Brain pericyte (primary cell): ENCODE data around the gene HAO2.
"Not testable (repeated sequence)": the region's sequence is repeated elsewhere in the genome, so short reads cannot be mapped to it uniquely, and the experiment has no call there.

ENCODE experiments used
- DNase-seq: peaks from one replicate; pipeline ENCODE4 v3.0.0-alpha.2; 2012; ENCODE audit warnings: low read depth, low spot score

Gene HAO2

DNA sequence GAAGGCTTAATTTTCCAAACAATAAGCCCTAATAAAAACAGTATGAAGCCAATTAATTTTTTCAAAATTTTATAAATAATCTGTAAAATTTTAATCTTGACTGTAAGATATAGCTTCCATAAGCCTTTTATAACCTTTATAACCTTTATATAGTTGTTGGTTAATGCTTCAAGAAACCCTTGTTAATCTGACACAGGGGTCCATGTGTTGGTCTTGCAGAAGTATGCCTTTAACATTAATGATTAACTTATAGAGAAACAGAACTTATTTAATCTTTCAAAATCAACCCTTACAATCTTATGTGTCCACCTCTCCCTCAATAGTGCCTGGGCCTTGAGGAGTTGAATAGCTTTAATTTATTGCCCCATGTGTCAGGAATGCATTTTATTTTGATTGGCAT is 23.2 kb upstream of the HAO2 start:
- DNase-seq: no peak

DNA sequence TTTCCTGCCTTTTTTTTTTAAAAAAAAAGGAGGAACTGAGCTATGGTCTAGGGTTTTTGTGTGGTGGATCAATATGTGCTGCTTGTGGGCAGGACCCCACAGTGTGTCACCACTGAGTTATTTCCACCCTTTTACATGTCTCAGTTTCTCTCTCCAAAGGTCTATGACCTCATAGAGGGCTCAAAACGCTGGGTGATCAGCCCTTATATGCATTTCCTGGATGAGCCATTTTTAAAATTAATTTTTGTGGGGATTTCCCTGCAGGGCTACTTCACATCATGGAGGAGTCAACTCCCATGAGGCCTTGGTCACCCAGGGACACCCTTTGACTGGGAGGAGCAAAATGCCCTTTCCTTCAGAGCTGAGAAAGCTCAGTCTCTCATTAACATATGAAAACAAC is 20.7 kb upstream of the HAO2 start:
- no peak for DNase-seq

DNA sequence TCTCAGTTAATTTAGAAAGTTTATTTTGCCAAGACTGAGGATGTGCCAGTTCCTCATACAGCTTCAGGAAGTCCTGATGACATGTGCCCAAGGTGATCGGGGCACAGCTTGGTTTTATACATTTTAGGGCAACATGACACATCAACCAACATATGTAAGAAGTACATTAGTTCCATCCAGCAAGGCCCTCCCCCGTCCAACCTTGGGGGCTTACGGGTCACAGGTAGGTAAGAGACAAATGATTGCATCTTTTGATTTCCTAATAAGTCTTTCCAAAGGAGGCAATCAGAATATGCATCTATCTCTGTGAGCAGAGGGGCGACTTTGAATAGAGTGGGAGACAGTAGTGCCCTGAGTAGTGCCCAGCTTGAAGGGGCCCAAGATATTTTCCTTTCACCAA is 19.6 kb upstream of the HAO2 start:
- DNase-seq: no peak

DNA sequence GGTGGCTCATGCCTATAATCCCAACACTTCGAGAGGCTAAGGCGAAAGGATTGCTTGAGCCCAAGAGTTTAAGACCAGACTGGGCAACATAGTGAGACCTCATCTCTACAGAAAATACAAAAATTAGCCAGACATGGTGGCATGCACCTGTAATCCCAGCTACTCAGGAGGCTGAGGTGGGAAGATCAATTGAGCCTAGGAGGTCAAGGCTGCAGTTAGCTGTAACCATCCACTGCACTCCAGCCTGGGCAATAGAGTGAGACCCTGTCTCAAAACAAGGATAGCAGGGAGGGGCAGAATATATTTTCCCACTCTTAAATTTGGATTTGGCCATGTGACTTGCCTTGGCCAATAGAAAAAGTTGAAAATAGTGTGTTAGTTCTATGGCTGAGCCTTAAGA is 17.7 kb upstream of the HAO2 start:
- not testable (repeated sequence) for DNase-seq

DNA sequence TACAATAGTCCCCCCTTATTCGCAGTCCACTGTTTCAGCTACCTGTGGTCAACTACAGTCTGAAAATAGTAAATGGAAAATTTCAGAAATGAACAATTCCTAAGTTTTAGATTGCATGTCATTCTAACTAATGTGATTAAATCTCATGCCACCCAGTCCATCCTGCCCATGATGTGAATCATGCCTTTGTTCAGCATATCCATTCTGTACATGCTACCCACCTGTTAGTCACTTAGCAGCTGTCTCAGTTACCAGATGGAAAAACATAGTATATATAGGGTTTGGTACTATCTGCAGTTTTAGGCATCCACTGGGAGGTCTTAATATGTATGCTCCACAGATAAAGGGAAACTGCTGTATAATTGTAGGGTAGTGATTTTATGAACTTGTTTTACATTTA is 16.6 kb upstream of the HAO2 start:
- DNase-seq: no peak

DNA sequence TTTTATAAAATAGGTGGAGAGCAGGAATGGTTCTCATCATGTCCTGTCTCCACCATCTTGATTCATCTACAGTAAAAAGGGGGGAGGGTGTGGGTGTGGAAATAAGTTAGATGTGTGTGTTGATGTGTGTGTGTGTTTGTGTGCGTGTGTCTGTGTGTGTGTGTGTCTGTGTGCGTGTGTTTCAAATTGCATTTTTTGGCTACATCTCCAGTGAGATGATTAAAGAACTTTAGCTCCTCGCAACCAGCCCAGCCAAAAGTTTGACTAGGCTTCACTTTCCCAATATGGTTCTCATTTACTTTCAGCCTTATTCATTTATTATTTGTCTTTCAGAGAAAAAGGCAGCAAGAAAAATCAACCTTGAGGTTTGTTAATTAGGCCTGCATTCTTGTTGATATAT is 14.7 kb upstream of the HAO2 start:
- DNase-seq: no peak

DNA sequence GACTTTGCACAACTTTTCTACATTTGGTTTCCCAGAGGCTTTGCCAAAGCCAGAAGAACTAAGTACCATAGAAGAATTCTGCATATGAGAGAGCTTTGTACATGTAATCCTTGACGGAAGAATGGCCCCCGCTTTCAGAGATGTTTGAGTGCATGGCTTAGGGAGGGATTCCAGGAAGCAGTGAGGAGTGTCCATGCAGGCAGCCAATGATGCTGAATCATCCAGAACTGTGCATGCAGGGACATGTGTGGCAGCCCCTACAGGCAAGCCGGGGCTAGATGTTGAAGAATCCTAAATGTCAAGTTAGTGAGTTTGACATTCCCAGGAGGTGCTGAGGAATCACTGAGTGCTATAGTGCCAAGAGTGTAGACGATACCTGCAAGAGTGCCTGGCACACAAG is 9.9 kb upstream of the HAO2 start:
- no peak for DNase-seq

DNA sequence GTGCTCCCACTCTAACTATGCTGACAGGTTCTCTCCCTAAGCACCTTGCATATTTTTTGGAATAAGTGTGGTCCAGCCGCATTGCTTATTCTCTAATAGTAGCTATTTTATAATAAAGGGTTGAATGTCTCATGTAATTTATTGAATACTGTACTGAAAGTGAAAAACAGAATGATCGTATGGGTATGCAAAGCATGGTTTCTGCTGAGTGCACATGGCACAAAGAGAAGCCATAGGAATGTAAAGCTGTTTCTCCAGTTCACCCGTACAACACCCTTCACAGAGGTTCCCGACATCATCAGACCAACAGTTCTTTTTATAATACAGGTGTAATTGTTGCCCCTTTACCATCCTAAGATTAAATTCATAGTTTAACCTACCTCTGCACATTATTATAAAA is 8.9 kb upstream of the HAO2 start:
- no peak for DNase-seq

DNA sequence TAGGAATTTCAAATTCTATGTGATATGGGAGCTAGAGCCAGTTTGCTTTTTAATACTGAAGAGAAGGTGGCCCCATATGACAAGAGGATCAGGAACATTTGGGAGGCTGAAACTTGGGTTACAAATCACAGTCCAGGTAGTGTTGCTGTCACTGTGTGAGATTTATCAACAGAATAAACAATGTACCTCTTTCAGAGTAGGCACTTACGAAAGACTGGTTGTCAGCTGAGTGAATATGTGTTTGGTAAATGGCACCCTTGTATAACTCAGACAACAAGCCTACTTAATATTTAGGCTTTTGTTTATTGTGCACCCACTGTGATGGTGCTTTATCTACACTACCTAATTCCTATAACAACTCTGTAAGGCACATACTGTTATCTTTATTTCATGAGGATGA is 7.4 kb upstream of the HAO2 start:
- no peak for DNase-seq

DNA sequence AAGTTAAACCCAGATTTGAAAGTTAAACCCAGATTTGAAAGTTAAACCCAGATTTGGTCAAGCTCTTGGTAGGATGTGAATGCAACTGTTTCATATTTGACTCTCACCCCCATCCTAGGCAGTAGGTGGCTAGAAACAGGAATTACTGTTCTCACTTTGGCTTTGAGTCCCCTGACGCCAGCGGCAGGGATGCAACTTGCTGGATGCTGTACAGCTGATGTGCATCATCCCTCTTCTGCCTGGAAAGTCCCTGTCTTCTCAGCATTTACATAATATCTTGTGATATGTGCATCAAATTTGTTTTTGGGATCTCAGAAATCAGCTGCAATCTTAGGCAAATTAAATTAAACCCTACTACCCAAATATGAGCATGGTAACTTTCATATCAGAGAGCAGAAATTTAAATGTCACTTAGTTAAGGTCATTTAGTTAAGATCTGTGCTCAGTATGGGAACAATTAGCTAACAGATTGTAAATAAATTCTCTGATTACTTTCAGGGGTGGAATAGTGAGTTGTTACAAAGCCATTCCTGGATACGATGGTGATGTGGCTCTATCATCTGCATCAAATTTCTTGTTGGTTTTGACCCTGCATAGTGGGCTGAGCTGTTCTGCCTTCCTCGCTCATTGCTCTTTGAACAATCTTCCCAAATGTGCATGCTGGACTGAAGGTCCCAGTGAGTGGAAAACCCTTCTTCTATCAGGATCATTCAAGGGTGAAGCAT is 6.8 kb upstream of the HAO2 start:
- DNase-seq: no peak

DNA sequence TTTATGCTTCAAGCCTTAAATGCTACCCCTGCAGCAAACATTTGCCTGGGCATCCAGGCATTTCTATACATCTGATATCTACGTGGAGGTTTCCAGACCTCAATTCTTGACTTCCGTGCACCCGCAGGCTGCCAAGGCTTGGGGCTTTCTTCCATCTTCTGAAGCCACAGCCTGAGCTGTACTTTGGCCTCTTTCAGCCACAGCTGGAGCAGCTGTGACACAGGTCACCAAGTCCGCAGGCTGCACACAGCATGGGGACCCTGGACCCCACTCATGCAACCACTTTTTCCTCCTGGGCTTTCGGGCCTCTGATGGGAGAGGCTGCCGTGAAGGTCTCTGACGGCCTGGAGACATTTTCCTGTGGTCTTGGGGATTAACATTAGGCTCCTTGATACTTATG is 5.4 kb upstream of the HAO2 start:
- no peak for DNase-seq

DNA sequence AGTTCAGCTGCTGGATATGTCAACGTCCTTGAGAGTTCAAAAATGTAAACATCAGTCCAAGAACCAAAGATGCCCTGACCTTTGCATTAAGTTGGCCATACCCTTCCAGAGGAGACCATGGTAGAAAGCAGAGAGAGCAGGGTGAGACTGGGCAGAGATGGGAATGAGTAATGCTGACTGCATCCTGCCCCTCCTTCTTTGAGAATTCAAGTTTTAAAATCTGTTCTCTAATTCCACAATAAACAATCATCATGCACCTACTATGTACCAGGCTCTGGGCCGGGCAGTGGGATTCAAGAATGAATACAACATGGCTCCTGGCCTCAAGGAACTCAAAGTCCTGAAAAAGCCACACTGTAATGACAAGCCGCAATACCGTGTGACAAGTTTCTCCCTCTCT is 3.9 kb upstream of the HAO2 start:
- no peak for DNase-seq

DNA sequence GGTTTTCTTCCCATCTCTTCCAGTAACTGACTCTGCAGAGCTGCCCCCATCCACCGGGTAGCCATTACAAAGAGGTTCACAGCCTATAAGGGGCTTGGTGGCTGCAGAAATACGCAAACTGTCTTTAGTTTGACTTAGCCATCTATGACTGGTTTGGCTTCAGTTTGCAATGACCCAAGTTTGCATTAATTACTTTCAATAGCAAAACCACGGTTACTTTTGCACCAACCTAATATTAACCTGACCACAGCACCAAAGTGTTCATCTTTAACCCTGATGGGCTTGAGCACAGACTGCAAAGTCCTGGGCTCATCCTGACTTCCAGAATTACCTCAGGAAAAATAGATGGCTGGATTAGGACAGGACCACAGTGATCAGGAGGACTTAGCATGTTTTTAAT is 2.2 kb upstream of the HAO2 start:
- DNase-seq: no peak

DNA sequence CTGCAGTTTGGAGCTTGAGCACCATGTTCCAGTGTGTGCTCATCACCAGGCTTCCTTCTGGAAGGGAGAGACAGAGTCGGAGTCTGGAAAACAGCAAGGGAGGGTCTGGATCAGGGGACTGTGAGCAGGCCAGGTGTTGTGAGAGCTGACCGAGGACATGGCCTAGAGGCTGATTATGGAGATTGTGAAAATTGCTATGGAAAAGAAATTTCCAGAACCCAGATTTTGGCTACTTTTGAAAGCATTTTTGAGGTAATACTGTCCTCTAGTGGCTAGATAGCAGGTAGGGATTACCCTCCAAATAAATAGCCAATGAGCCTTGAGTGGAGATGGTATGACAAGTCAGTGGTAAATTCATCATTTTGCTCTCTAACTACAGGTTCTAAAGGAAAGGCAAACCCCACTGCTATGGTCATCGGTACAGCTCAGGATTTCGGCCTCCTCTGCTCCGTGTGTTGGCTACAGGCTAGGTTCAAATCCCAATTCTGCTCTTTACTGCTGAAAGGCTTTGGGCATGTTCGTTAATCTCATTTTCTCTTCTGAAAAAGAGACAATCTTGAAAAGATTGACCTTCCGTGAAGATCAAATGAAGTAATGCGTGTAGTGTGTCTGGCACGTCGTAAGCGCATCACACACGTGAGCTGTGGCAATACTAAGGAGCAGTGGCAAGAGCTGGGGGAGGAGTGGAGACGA is 1.0 kb upstream of the HAO2 start:
- no peak for DNase-seq

DNA sequence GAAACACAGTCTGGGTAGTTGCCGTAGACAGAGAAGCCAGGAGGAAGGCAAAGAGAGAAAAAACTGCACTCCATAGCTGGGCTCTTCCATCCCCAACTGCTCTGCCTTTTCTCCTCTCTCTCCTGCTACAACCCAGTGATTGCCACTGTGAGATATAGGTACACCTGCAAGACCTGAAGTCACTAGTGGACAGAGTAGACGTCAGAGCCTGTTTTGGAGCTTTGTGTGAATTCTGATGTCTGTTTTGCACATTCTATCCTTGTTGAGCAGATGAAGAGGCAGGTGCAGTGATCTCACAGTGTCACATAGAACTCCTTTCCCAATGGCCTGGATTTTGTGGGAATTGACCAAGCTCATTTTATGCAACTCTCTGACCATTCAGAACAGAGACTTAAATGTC is 2.2 kb downstream of the HAO2 start:
- DNase-seq: no peak

DNA sequence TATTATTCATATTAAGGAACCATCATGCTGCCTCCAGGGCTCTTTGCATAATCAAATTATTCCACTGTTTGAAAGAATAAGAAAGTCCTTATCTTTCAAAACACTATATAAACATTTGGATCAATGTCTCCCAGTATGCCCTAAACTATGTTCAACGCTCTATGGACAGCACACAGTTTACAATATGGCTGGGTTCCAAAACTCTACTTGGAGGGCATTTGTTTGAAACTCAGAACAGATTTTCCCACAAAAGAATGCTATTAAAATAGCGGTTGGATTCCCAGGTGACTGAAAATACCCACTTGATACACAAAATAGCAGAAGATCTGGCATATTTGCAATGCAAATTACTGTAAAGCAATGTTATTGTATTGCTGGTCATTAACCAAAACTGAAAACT is 3.2 kb downstream of the HAO2 start:
- no peak for DNase-seq

DNA sequence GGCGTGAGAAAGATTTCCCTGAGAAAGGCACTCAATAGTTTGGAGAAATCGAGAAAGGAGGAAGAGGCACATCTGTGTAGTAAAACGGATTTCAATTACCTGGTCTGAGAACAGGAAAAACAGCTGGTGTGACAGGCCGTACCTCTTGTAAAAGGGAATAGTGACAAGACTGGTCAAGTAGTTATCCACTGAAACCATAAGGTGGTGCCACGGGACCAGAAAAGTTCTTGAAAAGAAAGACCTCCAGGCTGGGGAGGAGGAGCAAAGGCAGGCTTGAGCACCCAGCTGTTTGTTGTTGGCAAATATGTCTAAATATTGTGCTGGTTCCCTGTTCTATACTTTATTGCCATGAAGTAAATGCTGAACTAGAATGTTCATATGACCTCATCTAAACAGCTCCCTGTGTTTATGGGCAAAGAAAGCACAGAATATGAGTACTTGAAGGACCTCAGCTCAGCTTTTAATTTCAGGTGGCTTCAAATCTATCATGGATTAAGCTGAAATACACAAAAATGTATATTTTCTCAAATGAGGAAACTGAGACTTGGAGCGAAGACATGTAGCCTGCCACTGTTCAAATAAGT is 4.0 kb downstream of the HAO2 start:
- DNase-seq: no peak

DNA sequence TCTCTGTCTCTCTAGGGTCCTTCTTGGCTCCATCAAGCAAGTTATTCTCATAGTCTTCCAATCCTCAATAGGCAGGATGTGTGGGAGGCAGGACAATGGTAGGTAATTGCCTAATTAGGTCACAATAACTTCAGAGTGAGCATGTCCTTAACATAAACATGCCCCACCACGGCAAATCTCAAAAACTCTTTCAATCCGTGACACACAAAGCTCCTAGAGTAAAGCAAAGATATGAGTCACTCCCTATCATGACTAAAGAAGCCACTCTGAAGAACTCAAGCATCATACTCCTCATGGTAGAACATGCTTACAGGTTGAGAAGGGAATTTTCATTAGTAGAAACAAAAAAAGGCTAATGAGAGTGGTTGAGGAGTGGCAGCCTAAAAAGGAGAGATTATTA is 4.9 kb downstream of the HAO2 start:
- DNase-seq: no peak

DNA sequence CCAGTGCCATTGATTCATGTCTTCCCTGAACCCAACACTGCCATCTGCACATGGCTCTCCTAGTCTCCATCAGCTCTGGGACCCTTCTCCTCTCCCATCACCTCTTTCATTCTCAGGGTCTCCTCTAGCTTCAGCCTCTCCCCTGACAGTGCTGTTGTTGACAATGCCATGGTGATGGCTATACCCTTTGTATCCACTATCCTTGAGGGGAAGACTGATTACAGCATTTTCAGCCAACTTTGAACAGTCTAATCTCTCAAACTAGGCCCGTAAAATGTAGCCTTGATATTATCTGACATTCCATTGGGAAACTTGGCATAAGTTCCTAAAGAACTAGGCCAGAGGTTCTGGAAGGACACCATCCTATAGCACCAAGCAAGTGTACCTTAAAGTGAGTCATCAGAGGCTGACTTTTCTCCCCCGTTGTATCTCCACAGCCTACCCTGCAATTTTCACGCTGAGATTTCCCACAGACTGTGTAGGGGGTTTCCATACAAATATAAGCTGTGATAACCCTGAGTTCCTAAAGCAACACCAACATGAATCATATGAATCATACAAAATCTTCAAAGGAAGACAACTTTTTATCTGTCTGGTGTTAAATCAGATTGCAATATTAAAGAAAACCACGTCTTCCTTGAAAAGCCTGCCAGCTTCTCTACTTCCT is 5.8 kb downstream of the HAO2 start:
- DNase-seq: no peak

DNA sequence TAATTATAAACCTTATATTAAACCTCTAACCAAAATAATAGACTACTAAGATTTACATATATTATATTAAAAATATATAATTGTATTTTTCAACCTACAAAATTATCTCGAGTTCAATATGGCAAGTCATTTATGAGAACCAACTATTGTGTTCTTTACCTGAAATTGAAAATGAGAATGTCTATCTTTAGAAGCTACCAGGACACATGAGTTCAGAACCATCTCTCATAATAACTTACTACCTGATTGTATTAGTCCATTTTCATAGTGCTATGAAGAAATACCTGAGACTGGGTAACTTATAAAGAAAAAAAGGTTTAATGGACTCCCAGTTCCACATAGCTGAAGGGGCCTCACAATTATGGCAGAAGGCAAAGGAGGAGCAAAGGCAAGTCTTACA is 6.8 kb downstream of the HAO2 start:
- no peak for DNase-seq

DNA sequence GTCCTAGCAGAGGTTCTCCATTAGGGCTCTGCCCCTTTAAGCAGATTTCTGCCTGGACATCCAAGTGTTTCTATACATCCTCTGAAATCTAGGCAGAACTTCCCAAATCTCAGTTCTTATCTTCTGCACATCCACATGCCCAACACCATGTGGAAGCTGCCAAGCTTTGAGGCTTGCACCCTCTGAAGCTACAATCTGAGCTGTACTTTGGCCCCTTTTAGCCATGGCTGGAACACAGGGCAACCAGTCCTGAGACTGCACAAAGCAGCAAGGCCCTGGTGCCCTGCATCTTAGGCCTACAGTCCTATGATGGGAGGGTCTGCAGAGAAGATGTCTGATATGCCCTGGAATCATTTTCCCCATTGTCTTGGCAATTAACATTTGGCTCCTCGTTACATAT is 8.0 kb downstream of the HAO2 start:
- no peak for DNase-seq

DNA sequence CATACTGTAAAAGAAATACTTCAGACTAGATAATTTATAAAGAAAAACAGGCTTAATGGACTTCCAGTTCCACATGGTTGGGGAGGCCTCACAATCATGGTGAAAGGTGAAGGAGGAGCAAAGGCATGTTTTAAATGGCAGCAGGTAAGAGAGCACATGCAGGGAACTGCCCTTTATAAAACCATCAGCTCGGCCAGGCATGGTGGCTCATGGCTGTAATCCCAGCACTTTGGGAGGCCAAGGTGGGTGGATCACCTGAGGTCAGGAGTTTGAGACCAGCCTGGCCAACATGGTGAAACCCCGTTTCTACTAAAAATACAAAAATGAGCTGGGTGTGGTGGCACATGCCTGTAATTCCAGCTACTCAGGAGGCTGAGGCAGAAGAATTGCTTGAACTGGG is 9.0 kb downstream of the HAO2 start:
- not testable (repeated sequence) for DNase-seq

DNA sequence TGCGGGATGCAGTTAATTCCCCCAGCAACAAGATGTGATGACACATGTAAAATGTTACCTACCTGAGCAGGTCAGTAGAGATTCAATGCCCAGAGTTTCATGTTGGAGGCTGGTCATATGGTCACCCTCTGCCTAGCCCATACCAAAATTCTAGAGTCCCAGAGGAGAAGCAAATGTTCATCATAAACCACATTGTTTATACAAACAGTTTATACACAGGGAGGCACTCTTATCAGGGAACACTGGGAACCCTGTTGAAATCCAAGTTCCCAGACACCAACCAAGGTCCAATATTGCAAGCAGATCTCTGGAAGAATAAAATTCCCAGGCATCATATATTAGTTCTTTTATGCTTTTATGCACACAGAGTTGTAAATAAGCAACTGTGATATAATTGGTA is 10.5 kb downstream of the HAO2 start:
- no peak for DNase-seq
